HepG2 (cell line): Measurements from ENCODE around the gene ARL10. TPM values are rescaled to one million over a fixed set of nuclear protein-coding genes. Genes with fewer than 3 reads are reported as not detected.

Experiments
- CC2D1A ChIP-seq: sonication (generic); formaldehyde crosslinking; IDR thresholded peaks from 2 replicates; pipeline ENCODE4 v1.8.1; 2023; ENCODE audit warnings: mild to moderate bottlenecking, missing genetic modification reagents
- DNMT1 ChIP-seq: sonication (generic); formaldehyde crosslinking; IDR thresholded peaks from 2 replicates; pipeline ENCODE4 v1.5.1; 2020; ENCODE audit warnings: mild to moderate bottlenecking, missing genetic modification reagents
- DPF2 ChIP-seq: sonication (generic); formaldehyde crosslinking; IDR thresholded peaks from 2 replicates; pipeline ENCODE4 v1.4.0; 2020; ENCODE audit warnings: mild to moderate bottlenecking, low read depth, missing genetic modification reagents, borderline replicate concordance
- ETV5 ChIP-seq: IDR thresholded peaks from 2 replicates; pipeline ENCODE4 v1.6.1; 2018; ENCODE audit warnings: missing biosample characterization, missing genetic modification reagents, inconsistent platforms, borderline replicate concordance
- MAFK ChIP-seq, 2 experiments: IDR thresholded peaks in 1 of 2; conservative IDR thresholded peaks in 1 of 2; 2 replicates each; pipeline ENCODE4 v1.6.1; 2011; ENCODE audit warnings: improper control_type of control experiment in 2 of 2, low read length in 2 of 2
- POLR2AphosphoS2 ChIP-seq: IDR thresholded peaks from 2 replicates; pipeline ENCODE4 v1.6.1; 2011; ENCODE audit warnings: low read depth, low read length, improper control_type of control experiment
- SAP130 ChIP-seq: IDR thresholded peaks from 2 replicates; pipeline ENCODE4 v1.6.1; 2016; ENCODE audit warnings: low read depth
- SOX6 ChIP-seq, 2 experiments: fragments of 450-650 bp in 1 of 2; sonication (generic) in 1 of 2; formaldehyde crosslinking in 1 of 2; IDR thresholded peaks; 2 replicates each; pipeline versions ENCODE4 v1.4.0 to v1.6.1; 2017 to 2020; ENCODE audit warnings: antibody characterized with exemption in 1 of 2, mild to moderate bottlenecking in 1 of 2, missing genetic modification reagents in 1 of 2
- SPEN ChIP-seq: sonication (generic); formaldehyde crosslinking; IDR thresholded peaks from 2 replicates; pipeline ENCODE4 v1.5.1; 2020; ENCODE audit warnings: low read depth, mild to moderate bottlenecking, missing genetic modification reagents
- ZNF205 ChIP-seq: IDR thresholded peaks from 2 replicates; pipeline ENCODE4 v1.6.1; 2018; ENCODE audit warnings: missing biosample characterization, missing genetic modification reagents
- ZNF207 ChIP-seq: fragments of 450-650 bp; IDR thresholded peaks from 2 replicates; pipeline ENCODE4 v1.6.1; 2016; ENCODE audit warnings: antibody characterized with exemption, borderline replicate concordance
- ZNF235 ChIP-seq: sonication (generic); formaldehyde crosslinking; IDR thresholded peaks from 2 replicates; pipeline ENCODE4 v1.8.1; 2023; ENCODE audit warnings: mild to moderate bottlenecking, missing genetic modification reagents, borderline replicate concordance
- ZNF24 ChIP-seq: fragments of 450-650 bp; IDR thresholded peaks from 2 replicates; pipeline ENCODE4 v1.6.1; 2017; ENCODE audit warnings: antibody characterized with exemption, mild to moderate bottlenecking
- ZNF619 ChIP-seq: sonication (generic); formaldehyde crosslinking; IDR thresholded peaks from 2 replicates; pipeline ENCODE4 v1.4.0; 2020; ENCODE audit warnings: mild to moderate bottlenecking, missing genetic modification reagents
- ZNF747 ChIP-seq: sonication (generic); formaldehyde crosslinking; IDR thresholded peaks from 2 replicates; pipeline ENCODE4 v1.8.1; 2023; ENCODE audit warnings: missing genetic modification reagents, mild to moderate bottlenecking, borderline replicate concordance
- polyA plus RNA-seq, 8 experiments: library from polyadenylated mRNA; depleted of rRNA in 3 of 8; stranded (reverse) in 7 of 8; unstranded in 1 of 8; fragments of >200 nt; fragmentation: Illumina TruSeq in 4 of 8; extraction: Trizol in 4 of 8; gene quantifications; 2 replicates each; pipeline versions ENCODE4 v1.2.1 to v1.2.3, GENCODE V29; 2011 to 2016; ENCODE audit warnings: low read depth in 4 of 8, missing spikeins in 1 of 8, mixed read lengths in 1 of 8; ENCODE audit not compliant: insufficient read depth in 1 of 8
- total RNA-seq, 5 experiments: library from RNA; depleted of rRNA; stranded (reverse); fragments of >200 nt; fragmentation: Illumina TruSeq; extraction: Trizol; gene quantifications; 2 replicates each; pipeline ENCODE4 v1.2.3, GENCODE V29; 2016; ENCODE audit warnings: low read depth in 1 of 5
- TF ChIP-seq, protein P1 (sequence below): IDR thresholded peaks from 2 replicates; pipeline ENCODE4 v1.6.1; 2012; ENCODE audit warnings: low read depth, low read length, improper control_type of control experiment
- TF ChIP-seq, protein P2 (sequence below): sonication (generic); formaldehyde crosslinking; IDR thresholded peaks from 2 replicates; pipeline ENCODE4 v1.4.0; 2020; ENCODE audit warnings: mild to moderate bottlenecking, missing genetic modification reagents
- TF ChIP-seq, protein P3 (sequence below): sonication (generic); formaldehyde crosslinking; IDR thresholded peaks from 2 replicates; pipeline ENCODE4 v1.4.0; 2020; ENCODE audit warnings: mild to moderate bottlenecking, missing genetic modification reagents

ARL10 gene
- total and polyA plus RNA-seq, 2 of the 13 experiments (the other 11 are each of a cell fraction or from before 2014, with no cell fraction given) = 0.18 to 0.50 TPM

DNA sequence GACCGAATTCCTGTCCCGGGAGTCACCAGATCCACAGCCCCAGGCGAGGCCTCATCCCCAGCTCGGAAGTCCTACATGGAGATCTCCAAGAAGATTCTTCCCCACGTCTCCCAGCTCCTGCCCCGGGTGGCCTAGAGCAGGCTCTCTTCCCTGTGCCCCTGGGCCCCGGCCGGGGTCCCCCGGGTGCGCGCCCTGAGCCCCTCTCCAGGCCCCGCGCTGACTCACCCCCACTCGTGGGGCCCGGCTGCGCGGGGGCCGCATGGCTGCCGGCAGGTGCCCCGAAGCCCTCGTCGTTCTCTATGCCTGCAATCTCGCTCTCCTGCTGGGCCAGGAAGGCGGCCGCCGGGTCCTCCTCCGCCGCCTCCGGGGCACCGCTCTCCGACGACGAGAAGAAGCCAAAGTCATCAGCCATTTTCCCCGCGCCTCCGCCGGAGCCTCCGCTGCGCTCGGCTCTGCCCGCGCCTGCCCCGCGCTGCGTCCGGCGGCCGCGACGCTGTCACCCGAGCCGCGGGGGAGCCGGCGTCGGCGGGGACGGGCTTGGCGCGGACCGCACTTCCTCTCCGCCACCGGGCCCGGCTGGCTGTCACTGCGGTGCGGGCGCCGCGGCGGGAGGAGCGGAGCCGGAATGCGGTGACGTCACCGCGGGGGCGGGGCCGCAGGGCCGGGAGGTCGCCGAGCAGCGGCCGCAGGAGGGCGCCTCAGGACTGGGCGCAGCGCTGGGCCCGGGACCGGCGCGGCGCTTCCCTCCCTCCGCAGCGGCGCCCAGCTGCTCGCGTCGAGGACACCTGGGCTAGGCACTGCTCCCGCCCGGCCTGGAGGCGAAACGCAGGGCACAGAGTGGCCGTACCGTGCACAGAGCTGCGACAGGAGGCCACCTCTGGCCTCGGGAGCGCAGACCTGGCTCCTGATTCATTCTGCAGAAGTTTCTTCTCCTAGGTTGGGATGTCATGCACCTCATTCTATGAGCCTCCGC is 51.0 kb downstream of the ARL10 start, which contains the start of gene CLTB (continued):
- TF ChIP-seq, protein P1, sequence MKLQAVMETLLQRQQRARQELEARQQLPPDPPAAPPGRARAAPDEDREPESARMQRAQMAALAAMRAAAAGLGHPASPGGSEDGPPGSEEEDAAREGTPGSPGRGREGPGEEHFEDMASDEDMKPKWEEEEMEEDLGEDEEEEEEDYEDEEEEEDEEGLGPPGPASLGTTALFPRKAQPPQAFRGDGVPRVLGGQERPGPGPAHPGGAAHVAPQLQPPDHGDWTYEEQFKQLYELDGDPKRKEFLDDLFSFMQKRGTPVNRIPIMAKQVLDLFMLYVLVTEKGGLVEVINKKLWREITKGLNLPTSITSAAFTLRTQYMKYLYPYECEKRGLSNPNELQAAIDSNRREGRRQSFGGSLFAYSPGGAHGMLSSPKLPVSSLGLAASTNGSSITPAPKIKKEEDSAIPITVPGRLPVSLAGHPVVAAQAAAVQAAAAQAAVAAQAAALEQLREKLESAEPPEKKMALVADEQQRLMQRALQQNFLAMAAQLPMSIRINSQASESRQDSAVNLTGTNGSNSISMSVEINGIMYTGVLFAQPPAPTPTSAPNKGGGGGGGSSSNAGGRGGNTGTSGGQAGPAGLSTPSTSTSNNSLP = peak; percentile 41; the same call in 1 of the 2 replicates
- TF ChIP-seq SAP130 = peak; percentile 90
- no peak for TF ChIP-seq ZNF747 (CRISPR knock-in tag)
- peak; percentile 95 for TF ChIP-seq DNMT1 (CRISPR knock-in tag)
- TF ChIP-seq, protein P2, sequence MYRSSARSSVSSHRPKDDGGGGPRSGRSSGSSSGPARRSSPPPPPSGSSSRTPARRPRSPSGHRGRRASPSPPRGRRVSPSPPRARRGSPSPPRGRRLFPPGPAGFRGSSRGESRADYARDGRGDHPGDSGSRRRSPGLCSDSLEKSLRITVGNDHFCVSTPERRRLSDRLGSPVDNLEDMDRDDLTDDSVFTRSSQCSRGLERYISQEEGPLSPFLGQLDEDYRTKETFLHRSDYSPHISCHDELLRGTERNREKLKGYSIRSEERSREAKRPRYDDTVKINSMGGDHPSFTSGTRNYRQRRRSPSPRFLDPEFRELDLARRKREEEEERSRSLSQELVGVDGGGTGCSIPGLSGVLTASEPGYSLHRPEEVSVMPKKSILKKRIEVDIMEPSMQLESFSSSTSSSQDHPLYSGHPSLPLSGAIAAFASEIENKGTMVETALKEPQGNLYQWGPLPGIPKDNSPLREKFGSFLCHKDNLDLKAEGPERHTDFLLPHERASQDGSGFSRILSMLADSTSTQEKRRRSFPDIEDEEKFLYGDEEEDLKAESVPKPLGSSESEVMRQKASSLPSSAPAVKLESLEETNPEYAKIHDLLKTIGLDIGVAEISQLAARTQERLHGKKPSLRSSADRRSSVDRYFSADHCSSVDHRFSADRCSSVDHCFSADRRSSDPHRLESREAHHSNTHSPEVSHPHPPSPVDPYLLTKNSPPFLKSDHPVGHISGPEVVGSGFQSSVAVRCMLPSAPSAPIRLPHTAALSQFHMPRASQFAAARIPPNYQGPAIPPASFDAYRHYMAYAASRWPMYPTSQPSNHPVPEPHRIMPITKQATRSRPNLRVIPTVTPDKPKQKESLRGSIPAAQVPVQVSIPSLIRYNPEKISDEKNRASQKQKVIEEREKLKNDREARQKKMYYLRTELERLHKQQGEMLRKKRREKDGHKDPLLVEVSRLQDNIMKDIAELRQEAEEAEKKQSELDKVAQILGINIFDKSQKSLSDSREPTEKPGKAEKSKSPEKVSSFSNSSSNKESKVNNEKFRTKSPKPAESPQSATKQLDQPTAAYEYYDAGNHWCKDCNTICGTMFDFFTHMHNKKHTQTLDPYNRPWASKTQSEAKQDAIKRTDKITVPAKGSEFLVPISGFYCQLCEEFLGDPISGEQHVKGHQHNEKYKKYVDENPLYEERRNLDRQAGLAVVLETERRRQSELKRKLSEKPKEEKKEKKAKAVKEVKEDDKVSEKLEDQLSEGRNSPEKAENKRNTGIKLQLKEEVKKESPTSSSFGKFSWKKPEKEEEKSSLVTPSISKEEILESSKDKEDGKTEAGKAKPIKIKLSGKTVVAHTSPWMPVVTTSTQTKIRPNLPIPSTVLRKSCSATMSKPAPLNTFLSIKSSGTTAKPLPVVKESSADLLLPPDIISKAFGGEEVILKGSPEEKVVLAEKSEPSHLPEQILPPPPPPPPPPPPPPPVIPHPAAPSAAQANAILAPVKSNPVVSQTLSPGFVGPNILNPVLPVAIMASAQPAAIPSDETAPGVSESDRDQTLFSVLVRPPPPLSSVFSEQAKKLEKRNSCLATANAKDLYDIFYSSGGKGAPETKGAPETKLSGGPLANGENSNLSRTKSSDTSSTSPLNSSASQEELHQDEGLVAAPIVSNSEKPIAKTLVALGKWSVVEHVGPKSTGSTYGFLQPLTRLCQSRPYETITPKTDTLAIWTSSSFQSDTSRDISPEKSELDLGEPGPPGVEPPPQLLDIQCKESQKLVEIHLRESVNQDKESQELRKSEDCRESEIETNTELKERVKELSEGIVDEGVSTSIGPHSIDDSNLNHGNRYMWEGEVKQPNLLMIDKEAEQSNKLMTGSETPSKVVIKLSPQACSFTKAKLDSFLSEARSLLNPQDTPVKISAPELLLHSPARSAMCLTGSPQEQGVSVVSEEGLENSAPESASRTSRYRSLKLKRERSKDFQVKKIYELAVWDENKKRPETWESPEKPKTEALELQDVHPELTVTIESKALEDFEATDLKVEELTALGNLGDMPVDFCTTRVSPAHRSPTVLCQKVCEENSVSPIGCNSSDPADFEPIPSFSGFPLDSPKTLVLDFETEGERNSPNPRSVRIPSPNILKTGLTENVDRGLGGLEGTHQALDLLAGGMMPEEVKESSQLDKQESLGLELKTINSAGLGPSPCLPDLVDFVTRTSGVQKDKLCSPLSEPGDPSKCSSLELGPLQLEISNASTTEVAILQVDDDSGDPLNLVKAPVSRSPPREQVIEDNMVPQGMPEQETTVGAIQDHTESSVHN = no peak; the same call in 1 of the 2 replicates
- no peak for TF ChIP-seq CC2D1A (CRISPR knock-in tag)
- no peak for TF ChIP-seq POLR2AphosphoS2
- no peak for TF ChIP-seq ZNF205 (CRISPR knock-in tag)
- TF ChIP-seq ZNF235 (CRISPR knock-in tag) = 0 out of 2 replicates have a peak, but pooled peaks have one; percentile 26
- no peak for TF ChIP-seq ZNF207
- no peak for TF ChIP-seq DPF2 (CRISPR knock-in tag)
- 0 out of 2 replicates have a peak, but pooled peaks have one; percentile 41 for TF ChIP-seq ETV5 (CRISPR knock-in tag)
- TF ChIP-seq ZNF619 (CRISPR knock-in tag) = no peak
- peak; percentile 64 for TF ChIP-seq SPEN (CRISPR knock-in tag)
- TF ChIP-seq SOX6 (IDR thresholded peaks at IDR 0.05) = no peak
- TF ChIP-seq SOX6 (CRISPR knock-in tag; IDR thresholded peaks at IDR 0.05) = no peak
- TF ChIP-seq, protein P3, sequence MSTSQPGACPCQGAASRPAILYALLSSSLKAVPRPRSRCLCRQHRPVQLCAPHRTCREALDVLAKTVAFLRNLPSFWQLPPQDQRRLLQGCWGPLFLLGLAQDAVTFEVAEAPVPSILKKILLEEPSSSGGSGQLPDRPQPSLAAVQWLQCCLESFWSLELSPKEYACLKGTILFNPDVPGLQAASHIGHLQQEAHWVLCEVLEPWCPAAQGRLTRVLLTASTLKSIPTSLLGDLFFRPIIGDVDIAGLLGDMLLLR = no peak
- no peak for TF ChIP-seq MAFK (conservative IDR thresholded peaks at IDR 0.05 in 1 of 2, IDR thresholded peaks at IDR 0.05 in 1 of 2; ENCODE audit: low read length in 2 of 2)
- 0 out of 2 replicates have a peak, but pooled peaks have one; percentile 31 for TF ChIP-seq ZNF24
